IMR-90 (cell line): ENCODE results near the gene TRIML2. TPM values are rescaled to one million over a fixed set of nuclear protein-coding genes. Genes with fewer than 3 reads are reported as not detected.

Experiments used
- ATAC-seq: fragments of 200-7000 bp; cut with Tn5 transposase; 2 replicates; pipeline ENCODE4 v1.9.1; 2020; ENCODE audit warnings: low read depth, mild to moderate bottlenecking, moderate library complexity
- BruUV-seq: library from RNA; stranded (reverse); fragments of 400-500 nt; replicated peaks from 2 replicates; lab custom pipeline; 2021; lab: Mats Ljungman, UMichigan
- CTCF ChIA-PET: fragments of 300-600 bp; formaldehyde crosslinking; extraction: SDS; loops from one replicate; lab custom pipeline; 2021; ENCODE audit warnings: antibody characterized with exemption; lab: Yijun Ruan, JAX
- POLR2A ChIA-PET: fragments of 300-600 bp; sonication (Branson Sonifier 250); formaldehyde crosslinking; loops from one replicate; lab custom pipeline; 2022; ENCODE audit warnings: antibody characterized with exemption; ENCODE audit not compliant: unreplicated experiment; lab: Charles Lee
- DNase-seq: peaks from one replicate; pipeline ENCODE4 v3.0.0; 2013
- H2AFZ ChIP-seq: replicated peaks from 2 replicates; pipeline ENCODE3; 2013; ENCODE audit warnings: low read length, mild to moderate bottlenecking; ENCODE audit not compliant: poor library complexity
- H2AK5ac ChIP-seq: 2 replicates; pipeline ENCODE4 v1.6.1; 2013; ENCODE audit warnings: low read depth, low read length, inconsistent platforms
- H2AK9ac ChIP-seq: replicated peaks from 2 replicates; pipeline ENCODE3; 2013; ENCODE audit warnings: mild to moderate bottlenecking, low read depth, low read length, moderate library complexity; ENCODE audit not compliant: poor library complexity
- H2BK120ac ChIP-seq: 2 replicates; pipeline ENCODE4 v1.6.1; 2013; ENCODE audit warnings: low read depth, low read length, inconsistent platforms
- H2BK15ac ChIP-seq: 3 replicates; pipeline ENCODE4 v1.6.1; 2013; ENCODE audit warnings: low read depth, low read length, inconsistent platforms
- H2BK20ac ChIP-seq: 2 replicates; pipeline ENCODE4 v1.6.1; 2013; ENCODE audit warnings: low read depth, mild to moderate bottlenecking, inconsistent platforms, low read length, moderate library complexity
- H2BK5ac ChIP-seq: 2 replicates; pipeline ENCODE4 v1.6.1; 2013; ENCODE audit warnings: mild to moderate bottlenecking, low read depth, low read length, inconsistent platforms; ENCODE audit not compliant: poor library complexity, severe bottlenecking
- H3K14ac ChIP-seq: replicated peaks from 2 replicates; pipeline ENCODE4 v1.6.1; 2013; ENCODE audit warnings: low read depth, low read length, inconsistent platforms
- H3K18ac ChIP-seq: 2 replicates; pipeline ENCODE4 v1.6.1; 2013; ENCODE audit warnings: low read depth, low read length, control low read depth
- H3K23ac ChIP-seq: 2 replicates; pipeline ENCODE4 v1.6.1; 2013; ENCODE audit warnings: low read depth, low read length, inconsistent platforms
- H3K27ac ChIP-seq: 2 replicates; pipeline ENCODE4 v1.5.1; 2013; ENCODE audit warnings: mild to moderate bottlenecking, control low read depth, low read length; ENCODE audit not compliant: insufficient read depth
- H3K27me3 ChIP-seq: 2 replicates; pipeline ENCODE4 v1.6.1; 2013; ENCODE audit warnings: low read length; ENCODE audit not compliant: control insufficient read depth, insufficient read depth
- H3K36me3 ChIP-seq: 2 replicates; pipeline ENCODE4 v1.6.1; 2013; ENCODE audit warnings: low read length, mixed read lengths; ENCODE audit not compliant: control insufficient read depth, insufficient read depth
- H3K4ac ChIP-seq: 2 replicates; pipeline ENCODE4 v1.6.1; 2013; ENCODE audit warnings: low read depth, low read length, inconsistent platforms
- H3K4me1 ChIP-seq: 2 replicates; pipeline ENCODE4 v1.6.1; 2013; ENCODE audit warnings: low read length, mixed read lengths; ENCODE audit not compliant: control insufficient read depth, insufficient read depth
- H3K4me2 ChIP-seq: 2 replicates; pipeline ENCODE4 v1.6.1; 2013; ENCODE audit warnings: low read depth, mild to moderate bottlenecking, control low read depth, low read length, moderate library complexity
- H3K4me3 ChIP-seq: 2 replicates; pipeline ENCODE4 v1.5.1; 2013; ENCODE audit warnings: low read depth, mild to moderate bottlenecking, control low read depth, low read length, moderate library complexity; ENCODE audit not compliant: insufficient read depth
- H3K56ac ChIP-seq: 2 replicates; pipeline ENCODE4 v1.6.1; 2013; ENCODE audit warnings: low read length, inconsistent platforms; ENCODE audit not compliant: insufficient read depth; ENCODE audit errors: extremely low read depth
- H3K79me1 ChIP-seq, 2 experiments: 2 replicates each; pipeline ENCODE4 v1.6.1; 2013; ENCODE audit warnings: low read length in 2 of 2, inconsistent platforms in 1 of 2, low read depth in 1 of 2
- H3K9ac ChIP-seq: 2 replicates; pipeline ENCODE4 v1.6.1; 2013; ENCODE audit warnings: low read depth, low read length, control low read depth
- H3K9me1 ChIP-seq: 2 replicates; pipeline ENCODE4 v1.6.1; 2013; ENCODE audit warnings: low read length, inconsistent platforms; ENCODE audit not compliant: insufficient read depth
- H3K9me3 ChIP-seq: 2 replicates; pipeline ENCODE4 v1.6.1; 2013; ENCODE audit warnings: low read length; ENCODE audit not compliant: control insufficient read depth, insufficient read depth
- H4K20me1 ChIP-seq: 2 replicates; pipeline ENCODE4 v1.6.1; 2013; ENCODE audit warnings: low read length, inconsistent platforms; ENCODE audit not compliant: insufficient read depth
- H4K5ac ChIP-seq: 2 replicates; pipeline ENCODE4 v1.6.1; 2013; ENCODE audit warnings: mild to moderate bottlenecking, low read depth, low read length, control low read depth
- H4K8ac ChIP-seq, 2 experiments: 2 replicates each; pipeline ENCODE4 v1.6.1; 2013; ENCODE audit warnings: low read depth in 2 of 2, low read length in 2 of 2, control low read depth in 1 of 2, inconsistent platforms in 1 of 2
- H4K91ac ChIP-seq: 2 replicates; pipeline ENCODE4 v1.6.1; 2013; ENCODE audit warnings: low read depth, low read length, inconsistent platforms; ENCODE audit not compliant: insufficient read depth
- BHLHE40 ChIP-seq: fragments of 150-350 bp; IDR thresholded peaks from 2 replicates; pipeline ENCODE4 v1.6.1; 2016; ENCODE audit warnings: mild to moderate bottlenecking, low read depth, low read length
- CEBPB ChIP-seq: IDR thresholded peaks from 2 replicates; pipeline ENCODE4 v1.6.1; 2012; ENCODE audit warnings: low read depth, low read length, improper control_type of control experiment
- ELK1 ChIP-seq: fragments of 150-350 bp; IDR thresholded peaks from 2 replicates; pipeline ENCODE4 v1.6.1; 2016; ENCODE audit warnings: low read depth, mild to moderate bottlenecking, low read length, moderate library complexity, borderline replicate concordance
- FOS ChIP-seq: fragments of 150-350 bp; IDR thresholded peaks from 2 replicates; pipeline ENCODE4 v1.6.1; 2016; ENCODE audit warnings: low read depth, low read length
- MAZ ChIP-seq: IDR thresholded peaks from 2 replicates; pipeline ENCODE4 v1.6.1; 2012; ENCODE audit warnings: low read depth, mild to moderate bottlenecking, low read length, improper control_type of control experiment, moderate library complexity, borderline replicate concordance
- MXI1 ChIP-seq: IDR thresholded peaks from 2 replicates; pipeline ENCODE4 v1.6.1; 2012; ENCODE audit warnings: low read depth, mild to moderate bottlenecking, low read length, moderate library complexity, borderline replicate concordance
- NFE2L2 ChIP-seq: fragments of 150-350 bp; IDR thresholded peaks from 2 replicates; pipeline ENCODE4 v1.6.1; 2016; ENCODE audit warnings: low read depth, mild to moderate bottlenecking, low read length
- RFX5 ChIP-seq: IDR thresholded peaks from 2 replicates; pipeline ENCODE4 v1.8.0; 2012; ENCODE audit warnings: low read depth, mild to moderate bottlenecking, low read length, moderate library complexity
- SMC3 ChIP-seq: fragments of 150-350 bp; IDR thresholded peaks from 2 replicates; pipeline ENCODE4 v1.6.1; 2016; ENCODE audit warnings: low read depth, mild to moderate bottlenecking, antibody characterized with exemption, low read length, moderate library complexity
- USF2 ChIP-seq: fragments of 150-350 bp; IDR thresholded peaks from 2 replicates; pipeline ENCODE4 v1.6.1; 2017; ENCODE audit warnings: mild to moderate bottlenecking, antibody characterized with exemption, low read length, low read depth
- WGBS, 2 experiments: methylation state at CpG; one replicate each; pipeline versions ENCODE4 v1.1.5 to v1.1.7; 2013; ENCODE audit warnings: missing lambda C conversion rate in 2 of 2; ENCODE audit not compliant: insufficient read length in 1 of 2; ENCODE audit errors: extremely low coverage in 2 of 2; 5-methylcytosine and 5-hydroxymethylcytosine counted together
- dilution Hi-C: fragments of 300-500 bp; cut with HindIII; formaldehyde crosslinking; loops from one replicate; pipeline ENCODE4 v1.14.3; 2018; ENCODE audit warnings: low sequenced_read_pairs; ENCODE audit not compliant: unreplicated experiment
- in situ Hi-C: fragments of 300-500 bp; cut with MboI; formaldehyde crosslinking; loops from 3 replicates; pipeline ENCODE4 v1.14.3; 2019; ENCODE audit warnings: low sequenced_read_pairs, inconsistent platforms, mixed read lengths
- intact Hi-C: fragments of 100-400 bp; cut with micrococcal nuclease; formaldehyde crosslinking; loops from 2 replicates; pipeline ENCODE4 v1.10.0; 2022
- polyA plus RNA-seq, 3 experiments: library from polyadenylated mRNA; depleted of rRNA; stranded (reverse); fragments of >200 nt; gene quantifications; 2 replicates each; pipeline ENCODE4 v1.2.3, GENCODE V29; 2012; ENCODE audit warnings: low replicate concordance in 1 of 3
- total RNA-seq: library from RNA; depleted of rRNA; stranded (reverse); fragments of >200 nt; gene quantifications from 2 replicates; pipeline ENCODE4 v1.2.3, GENCODE V29; 2012

The TRIML2 gene
- total and polyA plus RNA-seq, 2 of the 4 experiments (the other 2 are of a cell fraction), result 0.18 to 0.21 TPM

DNA sequence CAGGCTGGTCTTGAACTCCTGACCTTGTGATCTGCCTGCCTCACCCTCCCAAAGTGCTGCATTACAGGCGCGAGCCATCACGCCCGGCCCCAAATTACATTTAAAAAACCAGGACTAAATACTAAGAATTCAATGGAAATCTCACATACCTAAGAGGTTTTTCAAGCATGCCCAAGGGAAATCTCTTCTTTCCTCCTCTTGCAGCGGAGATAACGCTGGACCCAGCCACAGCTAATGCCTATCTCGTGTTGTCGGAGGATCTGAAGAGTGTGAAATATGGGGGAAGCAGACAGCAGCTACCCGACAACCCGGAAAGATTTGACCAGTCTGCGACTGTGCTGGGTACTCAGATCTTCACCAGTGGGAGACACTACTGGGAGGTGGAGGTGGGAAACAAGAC lies 37.2 kb upstream of the TRIML2 start:
- no peak overlapping the region for H3K4me3 ChIP-seq
- H2BK20ac ChIP-seq, result no peak overlapping the region
- no peak overlapping the region for H2AK9ac ChIP-seq
- TF ChIP-seq MAZ (no peak), BHLHE40 (no peak), SMC3 (no peak), FOS (no peak), NFE2L2 (no peak), USF2 (no peak), MXI1 (no peak), ELK1 (no peak), RFX5 (no peak), CEBPB (no peak)
- no peak overlapping the region for H3K18ac ChIP-seq
- H4K5ac ChIP-seq, result no peak overlapping the region
- dilution Hi-C loops, result no loop called here
- no peak overlapping the region for H2BK15ac ChIP-seq
- no peaks in the 10 kb centered on the region for H3K4me1 ChIP-seq
- no peak overlapping the region for H3K23ac ChIP-seq
- no peaks in the 10 kb centered on the region for H3K79me1 ChIP-seq
- no peak overlapping the region for H3K4ac ChIP-seq
- no peak overlapping the region for H3K4me2 ChIP-seq
- ATAC-seq, result no peak
- no peak overlapping the region for H2AFZ ChIP-seq
- no peak overlapping the region for H4K8ac ChIP-seq
- no peak overlapping the region for H2AK5ac ChIP-seq
- no peak overlapping the region for H3K14ac ChIP-seq
- no CpG with 5 or more reads among the region's 11 CpGs for WGBS, 2 experiments
- H2BK5ac ChIP-seq, result no peak overlapping the region
- H3K27me3 ChIP-seq, result no peaks in the 10 kb centered on the region
- H3K9me3 ChIP-seq, result no peaks in the 10 kb centered on the region
- intact Hi-C loops, result no loop called here
- CTCF ChIA-PET, result no interaction called here
- no peak overlapping the region for H3K27ac ChIP-seq
- POLR2A ChIA-PET, result no interaction called here
- H3K36me3 ChIP-seq, result no peaks in the 10 kb centered on the region
- in situ Hi-C loops, result no loop called here
- no peaks in the 10 kb centered on the region for H4K20me1 ChIP-seq
- H3K9me1 ChIP-seq, result no peaks in the 10 kb centered on the region
- no peak overlapping the region for H3K9ac ChIP-seq
- no peak for DNase-seq
- no TSS peak for BruUV-seq
- no peak overlapping the region for H3K56ac ChIP-seq
- H4K91ac ChIP-seq, result no peak overlapping the region
- H2BK120ac ChIP-seq, result no peak overlapping the region
